Fibroblast of mammary gland (primary cell): ENCODE measurements around the gene TEX54.

Source experiments
- DNase-seq: peaks from one replicate; pipeline ENCODE4 v3.0.0-alpha.2; 2010; ENCODE audit warnings: low read depth
- H3K4me3 ChIP-seq: 2 replicates; pipeline ENCODE4 v1.5.1; 2011; ENCODE audit warnings: low read depth, mild to moderate bottlenecking, low read length, moderate library complexity; ENCODE audit not compliant: control insufficient read depth
- TF ChIP-seq, protein P1 (sequence below): conservative IDR thresholded peaks from 2 replicates; pipeline ENCODE4 v1.5.1; 2011; ENCODE audit warnings: low read depth, low read length, inconsistent platforms; ENCODE audit not compliant: control insufficient read depth, insufficient read depth

Gene TEX54

DNA sequence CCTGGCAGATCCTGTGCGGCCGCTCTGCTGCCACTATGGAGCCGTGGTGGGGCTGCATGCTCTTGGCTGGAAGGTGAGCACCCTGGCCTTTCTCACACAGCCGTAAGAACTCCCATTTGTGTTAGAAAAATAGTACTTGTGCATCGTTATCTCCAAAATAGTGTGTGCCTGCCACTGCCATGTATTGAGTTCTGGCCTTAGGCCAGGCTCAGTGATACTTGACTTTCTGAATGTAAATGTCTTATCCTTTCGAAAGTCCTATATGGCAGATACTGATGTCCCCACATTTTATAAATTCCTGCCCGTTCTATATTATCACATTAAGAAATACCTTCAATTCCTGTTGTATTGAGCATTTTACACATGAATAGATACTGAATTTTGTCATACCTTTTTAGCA is 49.9 kb downstream of the TEX54 start:
- no peak overlapping the region for H3K4me3 ChIP-seq
- TF ChIP-seq, protein P1, sequence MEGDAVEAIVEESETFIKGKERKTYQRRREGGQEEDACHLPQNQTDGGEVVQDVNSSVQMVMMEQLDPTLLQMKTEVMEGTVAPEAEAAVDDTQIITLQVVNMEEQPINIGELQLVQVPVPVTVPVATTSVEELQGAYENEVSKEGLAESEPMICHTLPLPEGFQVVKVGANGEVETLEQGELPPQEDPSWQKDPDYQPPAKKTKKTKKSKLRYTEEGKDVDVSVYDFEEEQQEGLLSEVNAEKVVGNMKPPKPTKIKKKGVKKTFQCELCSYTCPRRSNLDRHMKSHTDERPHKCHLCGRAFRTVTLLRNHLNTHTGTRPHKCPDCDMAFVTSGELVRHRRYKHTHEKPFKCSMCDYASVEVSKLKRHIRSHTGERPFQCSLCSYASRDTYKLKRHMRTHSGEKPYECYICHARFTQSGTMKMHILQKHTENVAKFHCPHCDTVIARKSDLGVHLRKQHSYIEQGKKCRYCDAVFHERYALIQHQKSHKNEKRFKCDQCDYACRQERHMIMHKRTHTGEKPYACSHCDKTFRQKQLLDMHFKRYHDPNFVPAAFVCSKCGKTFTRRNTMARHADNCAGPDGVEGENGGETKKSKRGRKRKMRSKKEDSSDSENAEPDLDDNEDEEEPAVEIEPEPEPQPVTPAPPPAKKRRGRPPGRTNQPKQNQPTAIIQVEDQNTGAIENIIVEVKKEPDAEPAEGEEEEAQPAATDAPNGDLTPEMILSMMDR = no peak
- no peak for DNase-seq
